ENCODE results near the gene NUDT21.

The NUDT21 gene

DNA sequence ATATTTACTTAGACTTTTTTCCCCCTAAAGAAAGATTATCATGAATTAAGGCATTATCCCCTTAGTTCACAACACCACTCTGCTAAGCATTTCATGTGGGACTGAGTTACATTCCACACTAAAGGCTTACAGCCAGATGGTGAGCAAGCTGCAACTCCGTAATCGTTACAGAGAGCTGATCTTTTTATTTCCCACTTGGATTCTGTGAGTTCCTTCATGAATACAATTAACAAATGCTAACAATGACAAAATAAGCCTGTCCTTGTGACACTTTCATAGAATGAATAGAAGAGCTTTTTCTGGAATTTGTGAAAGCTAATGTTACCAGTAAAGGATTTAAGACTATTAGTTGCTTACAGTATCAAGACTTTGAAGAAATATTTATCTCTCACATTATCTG, 9.0 kb upstream of the NUDT21 start:
- DNase-seq, result no peak

DNA sequence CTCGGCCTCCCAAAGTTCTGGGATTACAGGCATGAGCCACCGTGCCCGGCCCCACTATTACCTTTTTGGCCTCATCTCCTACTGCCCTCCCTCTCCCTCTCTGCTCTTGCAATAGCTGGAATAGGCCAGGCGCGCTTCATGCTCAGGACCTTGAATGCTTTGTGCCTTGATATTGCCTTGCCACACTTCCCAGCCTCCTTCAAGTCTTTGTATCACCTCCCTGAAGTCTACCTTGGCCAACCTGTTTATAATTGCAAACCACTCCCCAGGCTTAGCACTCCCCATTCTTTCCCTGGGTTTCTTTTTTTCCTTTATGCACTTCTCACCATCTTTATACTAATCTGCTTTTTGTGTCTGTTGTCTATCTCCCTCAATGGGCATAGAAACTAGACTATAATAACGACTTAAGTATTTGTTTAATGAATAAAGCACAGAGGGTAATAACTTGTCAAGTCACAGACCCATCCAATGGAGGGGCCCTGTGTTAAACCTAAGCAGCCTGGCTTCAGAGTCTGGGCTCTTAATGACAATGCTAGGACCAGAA, 6.9 kb upstream of the NUDT21 start:
- DNase-seq, result no peak

DNA sequence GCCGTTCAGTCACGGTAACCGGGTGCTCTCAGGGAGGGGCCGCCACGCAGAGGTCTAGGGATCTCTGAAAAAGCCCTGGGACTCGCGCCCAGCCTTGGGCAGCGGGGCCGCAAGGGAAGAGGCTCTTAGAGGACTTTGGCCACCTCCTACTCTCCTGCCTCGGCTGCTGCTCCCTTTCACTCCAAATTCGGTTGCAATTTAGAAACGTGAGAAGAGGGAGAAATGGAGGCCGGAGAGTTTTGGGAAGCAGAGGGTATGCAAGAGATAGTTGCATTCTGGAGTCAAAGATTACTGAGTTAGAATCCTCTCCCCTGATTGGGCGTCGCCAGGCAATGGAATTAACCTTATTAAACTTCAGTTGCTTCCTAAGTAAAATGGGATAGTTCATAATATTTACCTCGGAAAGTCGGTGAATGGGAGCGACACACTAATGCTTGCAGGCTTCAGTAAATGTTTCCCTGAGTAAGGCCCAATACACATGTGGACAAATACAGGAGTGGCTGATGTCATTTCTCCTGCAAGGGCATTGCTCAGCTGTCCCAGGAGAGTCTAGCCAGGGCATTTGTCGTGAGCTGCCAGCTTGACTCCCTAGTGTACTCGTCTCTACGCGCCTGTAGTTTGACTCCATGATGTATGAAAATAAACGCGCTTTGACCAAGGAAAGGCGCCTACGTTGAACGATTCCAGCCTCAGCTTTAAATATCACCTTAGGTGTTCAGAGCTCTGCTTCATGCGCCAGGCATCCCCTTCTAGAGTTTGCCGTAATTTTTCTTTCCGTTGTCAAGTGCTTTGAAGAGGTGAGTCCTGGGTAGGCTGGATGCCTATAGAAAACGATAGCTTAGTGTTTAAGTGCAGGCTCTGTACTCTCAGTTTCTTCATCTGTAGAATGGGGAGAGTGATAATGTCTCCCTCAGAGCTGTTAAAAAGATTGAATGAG, 889 bp upstream of the NUDT21 start:
- peak; percentile 23 for DNase-seq

DNA sequence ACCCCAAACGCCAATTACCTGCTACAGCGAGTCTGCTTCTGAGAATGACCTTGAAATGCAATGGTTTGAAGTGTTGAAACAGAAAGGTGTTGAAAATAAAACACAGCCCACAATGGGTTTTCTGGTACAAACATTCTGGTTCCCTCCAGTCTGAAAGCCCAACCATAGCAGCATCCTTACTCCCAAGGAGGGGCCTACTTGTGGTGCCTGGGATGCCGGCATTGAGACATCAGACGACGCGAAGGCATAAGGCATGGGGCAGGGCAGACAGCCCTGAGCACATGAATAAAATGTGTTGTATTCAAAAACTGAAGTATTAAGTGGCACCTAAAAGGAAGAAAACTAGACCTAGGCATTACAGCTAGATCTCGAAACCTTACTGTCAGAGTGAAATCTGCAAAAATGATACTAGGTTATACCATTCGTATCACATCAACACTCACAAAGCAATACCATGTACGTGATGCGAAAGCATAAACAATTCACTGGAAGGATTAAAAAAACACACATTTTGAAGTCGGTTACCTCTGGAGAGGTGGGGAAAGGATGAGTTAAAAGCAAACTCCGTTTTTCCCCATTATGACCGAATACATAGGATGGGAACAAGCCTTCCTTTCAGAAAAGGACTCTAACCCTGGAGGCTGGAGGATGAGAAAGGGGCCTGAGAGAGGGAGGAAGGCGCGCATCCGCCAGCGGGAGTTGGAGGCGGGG, 702 bp downstream of the NUDT21 start:
- DNase-seq, result peak; percentile 57

DNA sequence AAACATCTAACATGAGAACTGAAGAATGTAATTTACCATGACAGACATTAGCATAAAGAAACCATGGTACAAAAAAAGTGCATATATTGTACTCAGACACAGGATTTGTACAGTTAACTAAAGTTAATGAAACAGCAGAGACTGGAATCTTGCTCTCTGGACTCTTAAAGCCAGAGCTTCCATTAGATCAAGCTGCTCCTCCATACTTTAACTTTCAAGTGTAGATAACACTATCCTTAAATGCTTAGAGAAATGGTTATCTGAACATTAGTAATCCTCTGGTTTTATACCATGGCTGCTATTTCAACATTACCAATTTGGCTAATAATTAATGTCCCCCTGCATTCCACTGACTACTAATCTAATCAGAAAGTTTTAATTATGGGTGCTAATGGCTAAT, 3.1 kb downstream of the NUDT21 start:
- DNase-seq, result no peak

DNA sequence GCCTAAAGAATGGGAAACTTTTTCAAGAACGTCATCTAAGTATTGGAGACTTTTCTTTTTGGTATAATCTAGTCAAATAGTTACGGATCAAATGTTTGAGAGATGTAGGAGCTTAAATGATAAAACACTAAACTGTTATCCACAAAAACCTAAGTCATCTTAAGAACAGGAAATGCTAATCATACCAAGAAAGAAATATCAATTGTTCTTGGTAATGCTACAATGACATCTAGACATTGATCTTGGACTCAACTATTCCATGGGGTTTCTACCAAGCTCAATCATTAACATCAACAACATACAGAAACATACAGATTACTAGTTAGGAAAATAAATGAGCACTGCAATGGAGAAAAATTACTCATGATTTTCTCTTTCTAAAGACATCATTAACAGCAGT, 3.8 kb downstream of the NUDT21 start:
- DNase-seq, result peak; percentile 51

DNA sequence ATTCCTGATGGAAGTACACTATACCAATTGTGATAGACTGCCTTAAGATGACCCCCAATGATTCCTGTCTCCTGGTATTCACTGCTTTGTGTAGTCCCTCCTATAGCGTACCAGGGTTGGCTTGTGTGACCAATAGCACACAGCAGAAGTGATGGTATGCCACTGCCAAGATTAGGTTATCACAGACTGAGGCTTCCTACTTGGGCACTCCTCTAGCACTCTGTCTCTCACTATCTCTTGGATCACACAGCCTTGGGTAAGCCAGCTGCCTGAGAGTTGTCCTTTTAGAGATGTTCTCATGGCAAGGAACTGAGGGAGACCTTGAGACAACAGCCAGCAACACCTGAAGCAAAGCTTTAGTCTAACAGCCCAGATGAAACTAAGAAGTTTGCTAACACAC, 13.1 kb downstream of the NUDT21 start:
- DNase-seq, result no peak

DNA sequence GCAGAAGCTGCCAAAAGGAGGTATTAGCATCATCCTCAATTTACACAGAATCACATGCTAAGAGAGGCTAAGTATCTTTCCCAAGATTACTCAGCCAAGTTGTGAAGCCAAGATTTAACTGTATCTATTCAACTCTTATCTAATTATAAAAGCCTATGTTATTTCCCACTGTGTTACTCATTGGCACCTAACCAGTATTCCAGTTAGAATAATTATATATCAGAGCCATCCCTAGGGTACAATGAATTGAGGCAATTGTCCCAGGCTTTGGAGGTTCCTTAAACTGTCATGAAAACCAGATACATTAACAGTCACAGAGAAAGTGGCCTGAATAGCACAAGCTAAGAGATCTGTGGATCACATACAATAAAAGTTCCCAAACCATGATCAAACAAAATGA, 14.9 kb downstream of the NUDT21 start:
- DNase-seq, result no peak

DNA sequence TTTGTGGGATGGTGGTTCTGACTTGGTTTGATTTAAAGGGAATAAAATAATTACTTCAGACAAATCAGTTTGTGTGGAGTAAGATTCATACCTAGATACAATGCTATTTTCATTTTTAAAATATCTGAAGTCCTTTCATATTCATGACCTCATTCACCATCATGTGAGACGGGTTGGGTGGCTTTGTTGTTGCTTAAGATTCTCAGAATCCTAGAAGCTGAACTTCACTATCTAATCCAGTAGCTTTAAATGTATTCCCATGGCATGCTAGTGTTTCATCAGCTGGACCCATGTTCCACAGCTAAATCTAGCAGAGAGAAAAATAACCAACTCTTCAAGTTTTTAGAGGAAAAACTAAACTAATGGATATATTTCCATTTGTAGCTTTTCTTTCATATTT, 23.0 kb downstream of the NUDT21 start:
- no peak for DNase-seq

DNA sequence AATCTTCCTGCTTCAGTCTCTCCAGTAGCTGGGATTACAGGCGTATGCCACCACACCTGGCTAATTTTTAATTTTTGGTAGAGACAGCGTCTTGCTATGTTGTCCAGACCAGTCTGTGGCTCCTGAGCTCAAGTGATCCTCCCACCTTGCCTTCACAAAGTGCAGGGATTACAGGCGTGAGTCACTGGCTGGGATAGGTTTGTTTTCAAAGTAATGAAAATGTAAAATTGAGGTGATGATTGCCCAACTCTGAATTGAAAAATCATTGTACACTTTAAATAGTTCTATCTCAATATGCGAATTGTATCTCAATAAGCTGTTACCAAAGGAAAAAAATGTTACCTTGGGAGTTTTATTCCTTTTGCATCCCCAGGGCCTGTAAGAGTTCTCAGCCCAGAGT, 24.5 kb downstream of the NUDT21 start:
- no peak for DNase-seq

DNA sequence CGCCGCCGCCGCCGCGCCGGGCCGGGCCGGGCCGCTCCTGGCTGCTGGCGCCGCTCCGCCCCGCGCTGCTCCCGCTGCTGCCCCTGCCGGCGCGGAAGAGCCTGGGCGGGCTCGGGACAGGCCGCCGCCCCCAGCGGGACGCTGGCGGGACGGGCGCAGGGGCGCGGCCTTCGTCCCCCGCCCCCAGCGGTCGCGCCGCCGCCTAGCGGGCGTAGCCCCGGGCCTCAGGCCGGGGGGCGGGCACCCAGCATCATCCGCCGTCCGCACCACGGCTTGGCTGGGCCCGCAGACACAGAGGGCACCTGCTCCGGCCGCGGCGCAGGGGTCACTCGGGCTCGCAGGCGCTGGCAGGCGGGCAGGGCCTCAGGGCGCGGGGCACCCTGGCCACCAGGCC, 25.7 kb downstream of the NUDT21 start, which contains the start of gene AMFR:
AMFR (minus strand) TSS at position 107 of the 394 bp plus-strand sequence. CDS start 218 bp downstream, outside the sequence.
- DNase-seq, result peak; percentile 82

DNA sequence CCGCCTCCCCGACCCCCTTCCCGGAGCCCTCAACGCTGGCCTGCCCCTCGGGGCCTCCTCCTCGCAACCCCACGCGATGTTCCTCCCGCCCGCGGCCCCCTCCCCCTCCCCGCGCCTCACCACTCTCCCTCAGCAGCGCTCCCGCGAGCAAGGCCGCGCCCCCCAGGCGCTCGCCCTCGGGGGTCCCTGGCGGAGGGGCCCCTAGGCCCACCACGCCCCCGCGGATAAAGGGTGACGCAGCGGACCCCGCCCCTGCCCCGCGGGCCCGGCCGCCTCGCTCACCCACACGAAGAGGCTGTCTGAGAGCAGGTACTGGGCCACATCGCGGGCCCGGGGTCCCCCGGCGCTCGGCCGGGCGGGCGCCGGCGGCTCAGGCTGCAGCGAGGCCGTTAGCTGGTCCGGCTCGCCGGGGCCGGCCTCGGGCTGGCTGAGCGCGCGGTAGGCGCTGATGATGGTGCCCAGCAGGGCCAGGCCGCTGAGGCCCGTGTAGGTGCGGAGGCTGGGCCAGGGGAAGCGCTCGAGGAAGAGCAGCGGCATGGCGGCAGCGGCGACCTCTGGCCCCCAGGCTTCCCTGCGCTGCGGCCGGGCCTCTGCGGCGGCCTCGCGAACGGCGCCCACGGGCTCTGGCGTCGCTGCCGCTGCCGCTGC, 26.2 kb downstream of the NUDT21 start:
- no peak for DNase-seq

DNA sequence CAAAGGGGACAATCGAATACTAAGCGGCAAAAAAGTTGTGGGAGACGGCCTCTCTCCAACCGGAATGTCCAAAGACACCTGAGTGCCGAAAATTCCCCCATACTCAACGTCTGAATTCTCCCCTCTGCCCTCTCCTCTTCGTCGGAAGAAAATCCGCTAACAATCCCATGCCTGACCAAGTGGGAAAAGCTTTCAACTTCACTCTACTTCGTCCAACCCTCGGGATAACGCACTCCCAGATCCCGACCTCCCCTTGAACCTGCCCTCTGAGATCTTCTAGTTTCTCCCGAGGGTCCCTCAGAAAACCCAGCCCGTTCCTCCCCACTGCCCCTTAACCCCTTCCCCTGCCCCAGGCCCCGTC, 26.7 kb downstream of the NUDT21 start:
- DNase-seq, result no peak

DNA sequence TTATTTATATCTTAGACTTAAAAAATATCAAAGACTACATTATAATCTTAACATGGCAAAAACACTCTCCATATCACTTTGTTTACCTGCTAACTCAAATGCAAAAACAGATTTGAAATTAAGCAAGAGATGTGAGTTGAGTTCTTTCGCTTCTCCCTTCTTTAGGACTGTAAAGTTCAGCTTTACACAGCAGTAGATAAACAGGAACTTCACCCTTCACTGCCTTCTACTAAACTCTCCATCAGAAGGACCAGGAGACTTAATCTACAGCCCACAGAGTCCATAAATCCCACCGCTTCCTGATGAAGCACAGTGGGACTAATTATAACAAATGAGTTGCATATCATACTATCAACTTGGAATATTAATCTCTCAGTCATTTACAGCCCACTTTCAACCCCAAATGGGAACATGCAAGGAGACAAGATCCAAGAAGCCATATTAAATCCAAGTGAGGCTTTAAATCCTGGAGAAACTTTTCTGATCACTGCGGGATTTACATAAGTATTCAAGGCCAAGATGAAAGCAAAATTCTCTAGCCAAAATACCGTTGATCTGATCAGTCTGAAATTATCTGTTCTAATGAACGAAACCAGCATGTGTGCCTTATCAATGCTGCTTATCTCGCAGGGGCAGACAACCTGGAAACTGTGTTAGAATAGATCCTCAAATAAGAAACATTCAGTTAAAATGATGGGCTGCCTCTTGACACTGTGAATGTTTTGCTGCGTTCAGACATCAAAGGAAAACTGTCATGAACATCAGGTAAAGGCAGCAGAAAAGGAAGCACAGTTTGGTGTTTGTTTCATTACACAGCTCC, 27.3 kb downstream of the NUDT21 start:
- no peak for DNase-seq

DNA sequence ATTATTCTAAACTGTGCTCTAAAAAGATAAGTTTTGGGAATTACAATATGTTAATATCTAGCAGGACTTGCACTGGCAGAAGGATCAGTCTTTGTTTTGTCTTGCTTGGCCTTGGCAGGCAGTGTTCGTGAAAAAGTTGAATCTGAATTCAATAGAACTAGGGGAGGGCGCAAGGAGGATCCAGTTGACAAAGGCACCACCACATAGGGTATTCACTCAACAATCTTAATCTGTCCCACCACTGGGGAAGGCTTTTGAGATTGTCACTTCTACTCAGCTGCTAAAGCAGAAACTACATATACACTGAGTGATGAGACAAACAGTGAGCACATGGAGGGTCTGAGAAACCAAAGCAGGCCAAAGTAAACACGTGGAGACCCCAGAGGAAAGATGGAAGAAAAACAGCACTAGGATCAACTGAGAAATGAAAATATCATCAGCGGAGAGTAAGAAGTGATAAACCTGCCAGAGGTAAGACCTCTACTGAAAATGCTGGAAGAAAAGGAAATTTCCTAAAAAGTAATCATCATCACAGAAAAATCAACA, 28.2 kb downstream of the NUDT21 start:
- no peak for DNase-seq

DNA sequence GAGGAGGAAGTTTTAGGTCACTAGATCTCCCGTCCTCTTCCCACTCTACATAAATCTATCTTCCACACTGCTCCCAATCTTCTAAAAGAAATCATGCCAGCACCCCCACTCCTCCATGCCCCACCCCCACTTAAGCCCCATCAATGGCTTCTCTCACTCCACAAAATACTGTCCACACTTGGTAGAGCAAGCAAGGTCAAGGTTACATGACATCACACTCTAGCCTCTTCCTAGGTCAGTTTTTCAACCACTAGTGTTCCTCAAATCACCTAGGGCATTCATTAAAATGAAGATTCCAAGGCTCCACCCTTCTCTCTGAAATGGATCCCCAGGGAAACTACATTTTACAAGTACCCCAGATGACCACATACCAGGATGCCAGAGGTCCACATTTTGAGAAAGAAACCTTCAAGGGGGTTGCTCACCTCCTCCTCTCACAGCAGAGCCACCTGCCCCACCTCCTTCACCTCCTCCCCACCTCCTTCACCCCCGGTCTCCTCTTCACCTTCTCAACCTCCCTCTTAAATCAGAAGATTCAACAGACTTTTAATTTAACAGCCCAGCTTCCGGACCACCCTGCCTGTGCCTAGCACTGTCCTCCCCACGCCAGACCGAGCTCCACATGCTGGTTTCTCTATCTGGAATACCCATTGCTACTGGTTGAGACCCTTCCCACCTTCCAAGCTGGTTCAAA, 29.0 kb downstream of the NUDT21 start:
- DNase-seq, result no peak

DNA sequence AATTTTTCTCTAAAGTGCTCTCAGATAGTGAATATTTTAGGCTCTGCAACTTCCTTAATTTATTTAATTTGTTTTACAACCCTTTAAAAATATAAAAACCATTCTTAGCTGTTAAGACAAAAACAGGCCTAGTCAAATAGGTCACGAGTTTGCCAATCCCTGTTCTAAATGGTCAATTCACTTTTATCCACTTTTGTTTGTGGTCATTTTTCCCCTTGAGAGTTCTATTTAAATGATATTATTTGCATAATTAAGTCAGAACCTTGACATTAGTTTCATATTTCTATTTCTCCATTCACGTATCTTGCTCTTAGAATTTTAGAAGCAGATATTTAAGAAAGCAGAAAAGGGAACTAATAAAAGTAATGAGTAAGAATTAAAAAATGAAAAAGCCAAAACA, 29.8 kb downstream of the NUDT21 start:
- no peak for DNase-seq

DNA sequence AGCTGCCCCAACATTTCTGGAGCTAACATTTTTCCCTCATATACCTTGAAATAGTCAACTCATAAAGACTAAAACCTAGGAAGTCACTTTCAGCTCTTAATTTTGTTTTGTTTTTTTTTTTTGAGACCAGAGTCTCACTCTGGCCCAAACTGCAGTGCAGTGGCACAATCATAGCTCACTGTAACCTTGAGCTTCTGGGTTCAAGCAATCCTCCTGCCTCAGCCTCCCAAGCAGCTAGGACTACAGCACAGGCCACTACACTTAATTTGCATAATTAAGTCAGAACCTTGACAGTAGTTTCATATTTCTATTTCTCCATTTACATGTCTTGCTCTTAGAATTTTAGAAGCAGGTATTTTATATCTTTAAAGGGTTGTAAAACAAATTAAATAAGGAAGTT, 30.5 kb downstream of the NUDT21 start:
- DNase-seq, result no peak

DNA sequence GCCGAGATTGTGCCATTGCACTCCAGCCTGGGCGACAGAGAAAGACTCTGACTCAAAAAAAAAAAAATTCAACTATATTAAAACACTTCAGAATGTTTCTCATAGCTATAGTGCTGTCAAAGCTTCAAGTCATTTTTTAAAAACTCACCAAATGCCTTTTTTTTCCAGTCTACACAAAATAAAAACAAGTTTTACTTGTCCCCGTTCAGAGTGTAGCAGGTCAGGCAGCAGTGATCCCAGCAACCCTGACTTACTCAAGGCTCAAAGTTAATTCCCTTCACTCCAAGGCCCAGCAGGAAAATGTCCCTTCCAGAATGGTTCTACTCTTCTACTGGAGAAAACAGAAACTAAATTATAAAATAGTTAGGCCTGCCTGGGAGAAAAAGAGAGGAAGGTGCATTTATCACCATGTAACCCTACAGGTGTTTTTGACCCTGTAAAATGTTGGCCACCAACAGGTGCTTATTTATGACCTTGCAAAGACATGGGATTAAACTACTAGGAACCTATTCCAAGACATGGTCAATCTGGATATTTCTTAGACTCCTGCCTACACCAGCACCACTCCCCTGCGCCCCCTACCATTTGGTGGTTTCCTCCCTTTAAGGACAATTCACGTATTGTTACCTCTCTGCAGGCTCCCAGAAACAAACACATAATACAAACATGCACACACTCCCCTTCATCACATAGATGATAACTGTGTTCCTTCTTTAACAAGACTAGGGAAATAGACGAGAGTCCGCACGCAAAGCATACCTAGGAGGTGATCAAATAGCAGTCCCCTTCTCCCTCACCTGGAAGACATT, 31.2 kb downstream of the NUDT21 start:
- DNase-seq, result no peak

DNA sequence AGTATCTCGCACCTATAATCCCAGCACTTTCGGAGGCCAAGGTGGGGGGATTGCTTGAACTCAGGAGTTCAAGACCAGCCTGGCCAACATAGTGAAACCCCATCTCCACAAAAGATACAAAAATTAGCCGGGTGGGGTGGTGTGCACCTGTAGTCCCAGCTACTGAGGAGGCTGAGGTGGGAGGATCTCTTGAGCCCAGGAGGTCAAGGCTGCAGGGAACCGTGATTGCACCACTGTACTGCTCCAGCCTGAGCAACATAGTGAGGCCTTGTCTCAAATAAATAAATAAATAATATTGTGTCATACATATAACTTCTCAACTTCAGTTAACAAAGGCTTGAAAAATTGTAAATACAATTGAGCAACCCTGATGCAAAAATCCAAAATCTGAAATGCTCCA, 34.0 kb downstream of the NUDT21 start:
- no peak for DNase-seq

DNA sequence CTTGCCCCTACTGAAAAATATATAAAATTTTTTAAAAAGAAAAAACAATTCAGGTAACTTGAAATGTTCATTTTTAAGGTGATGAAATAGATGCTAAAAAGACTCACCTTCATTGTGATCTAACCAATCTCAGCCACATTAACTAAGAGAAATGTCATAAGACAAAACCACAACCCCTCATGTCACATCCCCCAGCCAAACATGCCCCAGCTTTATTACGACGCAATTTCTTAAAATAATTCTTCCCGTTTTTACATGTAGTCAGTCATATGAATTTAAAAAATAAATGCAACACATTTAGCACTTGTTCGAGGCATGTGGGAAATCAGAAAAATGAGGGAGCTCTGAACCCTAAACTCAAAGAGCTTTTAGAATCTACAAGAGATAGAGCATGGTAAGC, 35.3 kb downstream of the NUDT21 start:
- no peak for DNase-seq

Data from activated CD4-positive, alpha-beta T cell treated with anti-CD3 and anti-CD28 coated beads, Interleukin-10, Interleukin-2, amounts not matched to agents 100 ng/mL and 50 ng/mL, durations not matched to agents 16 hours and 8 hours (primary cell).